ENCODE data around the gene ANO2. TPM values are rescaled to one million over a fixed set of nuclear protein-coding genes. Genes with fewer than 3 reads are reported as not detected.

ANO2 gene
- total RNA-seq, 1 donor from 2014 or later = 2.6 TPM

- DNase-seq (ENCODE audit: extremely low spot score, unreplicated experiment) = no peak
- no peaks in the 10 kb centered on the region for H3K9me3 Mint-ChIP-seq
- peaks cover 3% of the 10 kb centered on the region for H3K36me3 Mint-ChIP-seq
- no peak for TF ChIP-seq CTCF (conservative IDR thresholded peaks at IDR 0.05)
- no peak overlapping the region for H3K27ac Mint-ChIP-seq
- peaks cover 52% of the 10 kb centered on the region for H3K27me3 Mint-ChIP-seq
- no peaks in the 10 kb centered on the region for H3K4me1 Mint-ChIP-seq (ENCODE audit: unreplicated experiment)
- no peak overlapping the region for H3K4me3 Mint-ChIP-seq
Measured at GRCh38 chr12:5620896-5621295, 324.2 kb downstream of the ANO2 start.

GRCh38 chr12:5619628-5620027, 325.4 kb downstream of the ANO2 start:
- Mint-ChIP-seq H3K4me1 (ENCODE audit: unreplicated experiment) (no peaks in the 10 kb centered on the region), H3K4me3 (no peak overlapping the region), H3K27ac (no peak overlapping the region), H3K36me3 (peaks cover 3% of the 10 kb centered on the region), H3K27me3 (peaks cover 40% of the 10 kb centered on the region), H3K9me3 (no peaks in the 10 kb centered on the region)
- no peak for TF ChIP-seq CTCF (conservative IDR thresholded peaks at IDR 0.05)
- DNase-seq (ENCODE audit: extremely low spot score, unreplicated experiment) = no peak

DNA sequence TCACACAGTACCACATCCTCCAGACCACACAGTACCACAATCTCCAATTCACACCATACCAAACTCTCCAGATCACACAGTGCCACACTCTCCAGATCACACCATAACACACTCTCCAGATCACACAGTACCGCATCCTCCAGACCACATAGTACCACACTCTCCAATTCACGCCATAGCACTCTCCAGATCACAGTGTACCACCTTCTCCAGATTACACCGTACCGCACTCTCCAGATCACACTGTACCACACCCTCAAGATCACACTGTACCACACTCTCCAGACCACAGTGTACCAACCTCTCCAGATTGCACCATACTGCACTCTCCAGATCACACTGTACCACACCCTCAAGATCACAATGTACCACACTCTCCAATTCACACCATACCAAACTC, 328.2 kb downstream of the ANO2 start:
- no peak overlapping the region for H3K27ac Mint-ChIP-seq
- no peak for TF ChIP-seq CTCF (conservative IDR thresholded peaks at IDR 0.05)
- H3K4me1 Mint-ChIP-seq (ENCODE audit: unreplicated experiment) = no peaks in the 10 kb centered on the region
- H3K36me3 Mint-ChIP-seq = peaks cover 8% of the 10 kb centered on the region
- H3K27me3 Mint-ChIP-seq = peaks cover 22% of the 10 kb centered on the region
- no peak overlapping the region for H3K4me3 Mint-ChIP-seq
- H3K9me3 Mint-ChIP-seq = no peaks in the 10 kb centered on the region
- no peak for DNase-seq (ENCODE audit: extremely low spot score, unreplicated experiment)

DNA sequence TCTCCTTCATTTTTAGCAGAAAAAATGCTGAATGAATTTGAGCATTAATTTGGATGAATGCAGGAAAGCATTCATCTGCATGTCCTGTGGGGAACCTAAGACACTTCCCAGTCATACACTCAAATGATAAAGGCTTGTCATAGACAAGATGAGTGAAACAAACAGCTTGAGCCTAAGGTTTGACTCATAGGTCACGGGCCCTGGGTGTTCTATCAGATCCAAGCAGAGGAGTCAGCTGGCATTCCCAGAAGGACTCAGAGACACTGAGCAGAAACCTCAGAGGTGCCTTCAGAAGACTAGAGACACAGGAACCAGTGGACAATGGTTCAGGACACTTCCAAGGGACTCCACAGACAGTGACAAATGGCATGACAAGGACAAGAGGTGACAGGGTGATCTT, 329.3 kb downstream of the ANO2 start:
- peaks cover 8% of the 10 kb centered on the region for H3K36me3 Mint-ChIP-seq

GRCh38 chr12:5614256-5614655, 330.8 kb downstream of the ANO2 start:
- H3K4me3 Mint-ChIP-seq = no peak overlapping the region
- H3K9me3 Mint-ChIP-seq = no peaks in the 10 kb centered on the region
- peaks cover 8% of the 10 kb centered on the region for H3K36me3 Mint-ChIP-seq
- no peak for TF ChIP-seq CTCF (conservative IDR thresholded peaks at IDR 0.05)
- DNase-seq (ENCODE audit: extremely low spot score, unreplicated experiment) = no peak
- H3K27me3 Mint-ChIP-seq = peaks cover 14% of the 10 kb centered on the region
- H3K4me1 Mint-ChIP-seq (ENCODE audit: unreplicated experiment) = no peaks in the 10 kb centered on the region
- no peak overlapping the region for H3K27ac Mint-ChIP-seq

More for the DNA sequence above, 329.3 kb downstream of the ANO2 start:
- Mint-ChIP-seq H3K27ac (no peak overlapping the region), H3K9me3 (no peaks in the 10 kb centered on the region), H3K27me3 (peaks cover 21% of the 10 kb centered on the region), H3K4me3 (no peak overlapping the region), H3K4me1 (ENCODE audit: unreplicated experiment) (no peaks in the 10 kb centered on the region)
- no peak for TF ChIP-seq CTCF (conservative IDR thresholded peaks at IDR 0.05)
- no peak for DNase-seq (ENCODE audit: extremely low spot score, unreplicated experiment)

All from type B pancreatic cell (in vitro differentiated cells).